Heart right ventricle (tissue), 16 donors: ENCODE results near the gene GRK5. TPM values are rescaled to one million over a fixed set of nuclear protein-coding genes. Genes with fewer than 3 reads are reported as not detected.

Source experiments
- ATAC-seq, 8 donors: fragments of 200-7000 bp; cut with Tn5 transposase; one replicate each; pipeline ENCODE4 v1.9.1; 2020; ENCODE audit warnings: mild to moderate bottlenecking in 8 of 8, moderate library complexity in 8 of 8, moderate number of reproducible peaks in 1 of 8
- DNase-seq, 2 donors: peaks; one replicate each; pipeline ENCODE4 v3.0.0-alpha.2; 2020
- H3K27ac ChIP-seq, 10 donors: fragments of 200-600 bp; sonication (generic) in 2 of 10; one replicate each; pipeline versions ENCODE4 v1.5.0 to v1.8.0; 2020 to 2022; ENCODE audit warnings: mild to moderate bottlenecking in 3 of 10
- H3K27me3 ChIP-seq, 7 donors: fragments of 200-600 bp; one replicate each; pipeline ENCODE4 v1.8.0; 2021 to 2022; ENCODE audit warnings: mild to moderate bottlenecking in 2 of 7
- H3K36me3 ChIP-seq, 9 donors: fragments of 200-600 bp; sonication (generic) in 1 of 9; one replicate each; pipeline versions ENCODE4 v1.5.0 to v1.8.0; 2020 to 2022; ENCODE audit warnings: mild to moderate bottlenecking in 2 of 9
- H3K4me1 ChIP-seq, 9 donors: fragments of 200-600 bp; sonication (generic) in 1 of 9; one replicate each; pipeline versions ENCODE4 v1.5.0 to v1.8.0; 2020 to 2022; ENCODE audit warnings: mild to moderate bottlenecking in 4 of 9
- H3K4me3 ChIP-seq, 10 donors: fragments of 200-600 bp; sonication (generic) in 2 of 10; one replicate each; pipeline versions ENCODE4 v1.5.0 to v1.8.0; 2020 to 2022; ENCODE audit warnings: mild to moderate bottlenecking in 7 of 10, moderate library complexity in 2 of 10
- H3K9me3 ChIP-seq, 11 donors: fragments of 200-600 bp in 10 of 11; sonication (generic) in 2 of 11; one replicate each; pipeline versions ENCODE4 v1.5.0 to v1.8.0; 2013 to 2022; ENCODE audit warnings: mild to moderate bottlenecking in 2 of 11, control low read depth in 1 of 11, moderate library complexity in 1 of 11
- WGBS, 2 donors: extraction: QIAGEN DNeasy Blood & Tissue Kit; methylation state at CpG; one replicate each; pipeline ENCODE4 v1.1.7; 2013; ENCODE audit warnings: inconsistent platforms in 1 of 2; 5-methylcytosine and 5-hydroxymethylcytosine counted together
- intact Hi-C, 10 donors: fragments of 100-400 bp; cut with DNase I; formaldehyde crosslinking; loops; one replicate each; pipeline versions ENCODE4 v1.11.1 to v1.14.2; 2022
- polyA plus RNA-seq, 2 donors: library from polyadenylated mRNA; stranded (reverse); fragments of 200-250 nt; gene quantifications; one replicate each; pipeline ENCODE4 v1.2.3, GENCODE V29; 2013
- total RNA-seq, 10 donors: library from RNA; stranded (reverse); fragmentation: NEBNext Ultra II Directional in 3 of 10; extraction: Animal tissue kit (Norgen Biotek cat#: 25700) in 3 of 10; gene quantifications; one replicate each; pipeline versions ENCODE4 v1.2.1 to v1.2.4, GENCODE V29; 2021 to 2023
- TF ChIP-seq, protein P1 (sequence below), 9 donors: fragments of 200-600 bp; sonication (generic) in 2 of 9; IDR thresholded peaks; one replicate each; pipeline versions ENCODE4 v1.5.0 to v1.8.0; 2021 to 2022; ENCODE audit warnings: antibody characterized with exemption in 9 of 9, mild to moderate bottlenecking in 5 of 9, moderate library complexity in 1 of 9
- donor health status: Arrhythmogenic right ventricular cardiomyopathy.
- donor health status: ischemic (EF 13 %, LVEDD 7.1; RV severe dilation, severe dysfunction).
- donor health status: healthy with polysubstance abuse.
- donor health status: DM: no; HTN: yes; CAD: no.
- donor health status: DM: no; HTN: no; CAD: no.
- donor health status: ischemic (EF 25% LVEDD 6.9; RV normal size, moderate dysfunction).
- donor health status: ischemic (EF 25% LVEDD 5.7; RV mildly dilated, moderate dysfunction).
- donor health status: healthy.
- donor health status: DM: yes; HTN: yes; CAD: no.
- donor health status: Ischemic cardiomyopathy.
- donor health status: ischemic (EF 35%, LVEDD 5.7; RV mildly dilated, moderate dysfunction).
- donor health status: nonischemic (EF 11% LVEDD 7.7; RV severe dilation, severe dysfunction).
- donor health status: DM: yes; HTN: yes; CAD: no.
- donor health status: PGD.
- donor health status: ischemic (EF 29% LVEDD 5.4; RV normal size, mild dysfunction).
- donor health status: nonischemic (EF 23%, LVEDD 6.1; RV moderate dilation, normal function).

The GRK5 gene
- total and polyA plus RNA-seq, 12 donors: 11.8 to 80.5 (median 26.6) TPM

DNA sequence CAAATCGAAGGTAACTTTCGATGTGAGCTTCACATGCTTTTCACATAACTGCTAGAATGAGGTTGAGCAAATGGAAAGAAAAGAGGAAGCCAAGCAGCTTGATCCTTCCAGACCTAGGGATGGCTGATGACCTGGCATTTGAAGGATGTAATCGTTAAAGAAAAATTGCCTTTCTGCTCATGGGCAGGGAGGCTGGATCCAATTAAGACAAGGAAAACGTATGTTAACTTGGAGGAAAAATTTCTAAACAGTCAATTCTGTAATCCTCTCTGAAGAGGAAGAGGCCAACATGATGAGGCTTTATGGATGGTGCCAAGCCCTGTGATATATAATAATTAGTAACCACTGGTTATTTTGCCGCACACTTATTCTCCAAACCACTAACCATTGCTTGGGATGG lies 12.5 kb downstream of the GRK5 start:
- intact Hi-C loops: loop anchor here in 2 of 10 donors (10.0 kb wide), 2 partner anchors 45 to 75 kb away; no protein-coding TSS in a partner anchor
- peaks cover 18 to 100% (median 78%) of the 10 kb centered on the region in 9 donors for H3K4me1 ChIP-seq
- no peaks in the 10 kb centered on the region for H3K27me3 ChIP-seq
- H3K36me3 ChIP-seq: peaks cover 0 to 8% (median 0%) of the 10 kb centered on the region in 9 donors
- DNase-seq (no peak), ATAC-seq (no peak)
- peak overlapping the region in 8 of 10 donors; percentile 39 to 85 (median 65) for H3K27ac ChIP-seq
- no peaks in the 10 kb centered on the region for H3K9me3 ChIP-seq
- no peak overlapping the region for H3K4me3 ChIP-seq
- TF ChIP-seq, protein P1, sequence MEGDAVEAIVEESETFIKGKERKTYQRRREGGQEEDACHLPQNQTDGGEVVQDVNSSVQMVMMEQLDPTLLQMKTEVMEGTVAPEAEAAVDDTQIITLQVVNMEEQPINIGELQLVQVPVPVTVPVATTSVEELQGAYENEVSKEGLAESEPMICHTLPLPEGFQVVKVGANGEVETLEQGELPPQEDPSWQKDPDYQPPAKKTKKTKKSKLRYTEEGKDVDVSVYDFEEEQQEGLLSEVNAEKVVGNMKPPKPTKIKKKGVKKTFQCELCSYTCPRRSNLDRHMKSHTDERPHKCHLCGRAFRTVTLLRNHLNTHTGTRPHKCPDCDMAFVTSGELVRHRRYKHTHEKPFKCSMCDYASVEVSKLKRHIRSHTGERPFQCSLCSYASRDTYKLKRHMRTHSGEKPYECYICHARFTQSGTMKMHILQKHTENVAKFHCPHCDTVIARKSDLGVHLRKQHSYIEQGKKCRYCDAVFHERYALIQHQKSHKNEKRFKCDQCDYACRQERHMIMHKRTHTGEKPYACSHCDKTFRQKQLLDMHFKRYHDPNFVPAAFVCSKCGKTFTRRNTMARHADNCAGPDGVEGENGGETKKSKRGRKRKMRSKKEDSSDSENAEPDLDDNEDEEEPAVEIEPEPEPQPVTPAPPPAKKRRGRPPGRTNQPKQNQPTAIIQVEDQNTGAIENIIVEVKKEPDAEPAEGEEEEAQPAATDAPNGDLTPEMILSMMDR (IDR thresholded peaks at IDR 0.05): no peak
- 77 to 80% methylated on average over 5 of the region's 5 CpGs for WGBS, 2 donors

- no peaks in the 10 kb centered on the region for H3K9me3 ChIP-seq
- TF ChIP-seq, protein P1 (IDR thresholded peaks at IDR 0.05): no peak
- peak overlapping the region; percentile 39 to 85 (median 70) for H3K27ac ChIP-seq
- 68 to 72% methylated on average over 4 of the region's 4 CpGs for WGBS, 2 donors
- peak in 5 of 8 donors; percentile 12 to 60 (median 30) for ATAC-seq
- DNase-seq: no peak
- no peaks in the 10 kb centered on the region for H3K27me3 ChIP-seq
- H3K4me1 ChIP-seq: peaks cover 18 to 100% (median 72%) of the 10 kb centered on the region in 9 donors
- peaks cover 0 to 8% (median 0%) of the 10 kb centered on the region in 9 donors for H3K36me3 ChIP-seq
- intact Hi-C loops: no loop called here
- H3K4me3 ChIP-seq: peak overlapping the region in 1 of 10 donors; percentile 4
Measured at GRCh38 chr10:119221201-119221600, 13.8 kb downstream of the GRK5 start.

GRCh38 chr10:119221666-119222065 lies 14.3 kb downstream of the GRK5 start:
- DNase-seq (no peak), ATAC-seq (peak in 1 of 8 donors; percentile 18)
- WGBS, 2 donors: 87 to 90% methylated on average over 1 of the region's 1 CpG
- intact Hi-C loops: no loop called here
- peak overlapping the region; percentile 39 to 85 (median 70) for H3K27ac ChIP-seq
- H3K9me3 ChIP-seq: no peaks in the 10 kb centered on the region
- peaks cover 18 to 100% (median 72%) of the 10 kb centered on the region in 9 donors for H3K4me1 ChIP-seq
- TF ChIP-seq, protein P1 (IDR thresholded peaks at IDR 0.05): no peak
- peaks cover 0 to 8% (median 0%) of the 10 kb centered on the region in 9 donors for H3K36me3 ChIP-seq
- no peaks in the 10 kb centered on the region for H3K27me3 ChIP-seq
- H3K4me3 ChIP-seq: no peak overlapping the region

GRCh38 chr10:119222537-119222936 lies 15.2 kb downstream of the GRK5 start:
- intact Hi-C loops: no loop called here
- Histone ChIP-seq H3K4me1 (peaks cover 18 to 100% (median 72%) of the 10 kb centered on the region in 9 donors), H3K36me3 (peaks cover 0 to 8% (median 0%) of the 10 kb centered on the region in 9 donors), H3K27me3 (no peaks in the 10 kb centered on the region), H3K4me3 (peak overlapping the region in 5 of 10 donors; percentile 6 to 32 (median 10)), H3K9me3 (no peaks in the 10 kb centered on the region), H3K27ac (peak overlapping the region; percentile 39 to 85 (median 70))
- no peak for DNase-seq
- WGBS, 2 donors: 17 to 18% methylated on average over 9 of the region's 9 CpGs
- peak; percentile 46 to 70 (median 62) for ATAC-seq
- TF ChIP-seq, protein P1 (IDR thresholded peaks at IDR 0.05): no peak
